Vagina (tissue), 2 donors: Measurements from ENCODE around the gene BEND7.

Experiments
- POLR2A ChIP-seq, 2 donors: fragments of 450-650 bp; IDR thresholded peaks; one replicate each; pipeline ENCODE4 v1.6.1; 2017; ENCODE audit warnings: antibody characterized with exemption in 2 of 2, mild to moderate bottlenecking in 2 of 2, moderate library complexity in 2 of 2
- POLR2AphosphoS5 ChIP-seq, 2 donors: sonication (generic); formaldehyde crosslinking; IDR thresholded peaks; one replicate each; pipeline ENCODE4 v1.9.0; 2017; ENCODE audit warnings: antibody characterized with exemption in 2 of 2, mild to moderate bottlenecking in 2 of 2, low read depth in 1 of 2; ENCODE audit not compliant: insufficient read depth in 1 of 2

GRCh38 chr10:13439313-13440184, 89.3 kb downstream of the BEND7 start:
- TF ChIP-seq POLR2AphosphoS5 (IDR thresholded peaks at IDR 0.05; ENCODE audit: insufficient read depth in 1 of 2, low read depth in 1 of 2) = no peak
- no peak for TF ChIP-seq POLR2A (IDR thresholded peaks at IDR 0.05)
